GM18520 (cell line): Measurements from ENCODE around the gene DVL1.
"Not testable (repeated sequence)": the region's sequence is repeated elsewhere in the genome, so short reads cannot be mapped to it uniquely, and the experiment has no call there.

Source experiments
- ATAC-seq: cut with Tn5 transposase; IDR thresholded peaks from one replicate; pipeline ENCODE4 v1.9.1; 2021; ENCODE audit not compliant: unreplicated experiment

The DVL1 gene

DNA sequence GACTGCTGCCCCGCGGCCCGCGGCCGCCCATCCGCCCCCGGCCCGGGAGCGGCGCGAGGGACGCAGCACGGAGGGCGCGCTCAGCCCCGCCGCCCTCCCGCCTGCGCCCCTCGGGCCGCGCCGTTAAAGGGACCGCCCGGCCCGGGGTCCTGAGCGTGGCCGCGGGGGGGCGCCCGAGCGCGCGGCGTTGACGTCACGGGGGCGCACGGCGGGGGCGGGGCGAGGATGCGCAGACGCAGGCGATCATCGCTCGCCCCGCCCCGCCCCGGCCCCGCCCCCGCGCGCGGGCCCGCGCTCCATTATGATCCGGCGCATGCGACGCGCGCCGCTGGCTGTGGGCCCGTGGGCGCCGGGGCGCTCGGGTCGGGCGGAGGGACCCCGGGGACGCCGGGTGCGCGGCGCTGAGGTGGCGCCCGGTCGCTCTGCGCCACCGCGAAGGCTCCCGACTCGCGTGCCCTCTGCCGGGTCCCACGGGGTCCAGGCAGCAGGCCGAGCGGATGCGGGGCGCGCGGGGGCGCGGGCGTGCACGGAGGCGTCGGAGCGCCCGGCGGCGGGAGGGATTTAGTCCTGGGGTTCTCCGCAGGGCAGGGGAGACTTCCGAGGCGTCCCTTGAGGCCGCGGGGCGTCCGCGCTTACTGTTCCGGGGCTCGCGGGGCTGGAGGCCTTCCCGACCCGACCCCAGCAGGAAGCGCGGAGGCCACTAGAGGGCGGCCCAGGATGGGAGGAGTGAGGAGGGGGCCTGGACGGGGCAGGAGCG is at the start of gene DVL1:
DVL1 (minus strand) TSS at position 163 of the 757 bp plus-strand sequence. CDS start 353 bp downstream, outside the sequence.
- peak; percentile 49 for ATAC-seq

DNA sequence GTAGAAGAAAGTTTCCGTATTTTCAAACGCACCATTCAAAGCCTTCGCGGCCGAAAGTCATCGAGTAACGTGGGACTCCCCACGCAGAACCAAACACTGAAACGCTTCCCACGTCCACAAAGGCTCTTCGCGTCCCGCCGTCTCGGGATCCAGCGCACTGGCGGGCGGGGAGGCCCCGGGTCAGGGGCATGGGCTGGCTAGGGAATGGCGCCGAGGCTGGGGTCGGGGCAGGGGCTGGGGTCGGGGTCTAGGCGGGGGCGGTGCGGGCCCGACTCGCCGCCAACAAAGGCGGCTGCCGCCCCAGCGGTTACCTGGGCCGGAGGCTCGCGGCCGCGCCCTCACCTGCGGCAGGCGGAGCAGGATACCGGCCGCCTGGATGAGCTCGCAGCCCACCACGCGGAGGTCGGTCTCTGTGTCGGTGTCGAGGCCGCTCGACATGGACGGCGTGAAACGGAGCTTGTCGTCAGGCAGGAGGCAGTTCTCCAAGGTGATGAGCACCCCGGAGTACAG is 49.5 kb upstream of the DVL1 start:
- peak; percentile 9 for ATAC-seq

DNA sequence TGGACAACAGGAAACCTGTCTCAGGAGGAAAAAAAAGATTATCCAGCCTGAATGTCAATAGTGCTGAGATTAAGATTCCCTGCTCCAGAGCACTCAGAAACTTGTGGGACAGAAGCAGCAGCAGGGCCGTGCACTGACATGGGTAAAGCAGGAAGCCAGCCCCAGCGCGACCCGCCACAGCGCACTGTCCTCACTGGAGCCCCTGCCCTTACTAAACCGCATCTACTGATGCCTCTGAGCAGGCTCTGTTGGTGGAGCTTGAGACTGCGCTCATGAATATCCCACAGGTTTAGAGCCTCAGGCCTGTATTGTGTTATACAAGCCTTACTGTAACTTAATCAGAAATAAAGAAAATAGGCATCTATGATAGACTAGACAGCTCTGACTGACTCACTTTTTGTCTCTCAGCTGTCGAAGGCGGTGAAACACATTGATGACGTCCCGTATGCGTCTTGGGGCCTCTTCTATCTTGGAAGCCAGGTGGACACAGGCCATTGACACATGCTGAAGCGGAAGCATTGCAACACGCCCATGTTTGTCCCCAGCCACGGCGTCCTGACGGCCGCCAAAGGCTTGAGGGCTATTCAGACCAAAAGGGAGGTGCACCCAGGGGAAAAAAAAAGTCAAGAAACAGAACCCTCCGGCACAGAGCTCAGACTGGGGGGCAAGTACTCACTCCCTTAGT is 48.8 kb upstream of the DVL1 start:
- ATAC-seq: no peak

DNA sequence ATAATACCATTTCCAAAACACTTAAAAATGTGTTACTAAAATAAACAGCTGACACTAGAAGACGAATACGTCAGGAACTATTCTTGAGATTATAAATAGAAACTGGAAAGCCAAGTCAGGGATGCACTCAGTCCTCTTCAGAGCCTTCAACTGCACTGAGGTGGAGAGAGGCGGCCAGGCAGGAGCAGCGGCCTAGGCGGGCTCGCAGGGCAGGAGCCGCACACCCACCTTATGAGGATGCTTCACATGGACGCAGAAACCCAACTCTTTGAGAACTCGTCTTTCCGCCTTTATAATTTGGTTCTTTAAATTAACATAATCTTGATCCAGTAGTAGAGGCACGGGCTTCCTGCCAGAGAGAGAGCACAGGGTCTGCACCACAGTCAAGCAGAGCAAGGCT is 45.9 kb upstream of the DVL1 start:
- ATAC-seq: no peak

DNA sequence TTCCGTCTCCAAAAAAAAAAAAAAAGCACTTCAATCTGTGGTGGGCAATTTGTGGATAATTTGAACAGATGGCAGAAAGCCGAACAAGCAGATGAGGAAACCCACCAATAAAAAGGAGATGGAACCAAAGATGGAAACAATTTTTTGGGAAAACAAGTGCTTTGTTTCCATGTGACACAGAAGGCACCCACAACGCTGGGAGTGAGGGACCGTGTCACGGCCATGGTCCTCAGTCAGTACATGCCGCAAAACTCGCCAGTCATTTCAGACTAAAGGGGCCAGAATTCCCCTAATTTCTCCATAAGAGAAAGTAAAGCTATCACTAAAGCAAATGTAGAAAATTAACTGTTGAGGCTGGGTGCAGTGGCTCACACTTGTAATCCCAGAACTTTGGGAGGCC is 44.9 kb upstream of the DVL1 start:
- ATAC-seq: no peak

DNA sequence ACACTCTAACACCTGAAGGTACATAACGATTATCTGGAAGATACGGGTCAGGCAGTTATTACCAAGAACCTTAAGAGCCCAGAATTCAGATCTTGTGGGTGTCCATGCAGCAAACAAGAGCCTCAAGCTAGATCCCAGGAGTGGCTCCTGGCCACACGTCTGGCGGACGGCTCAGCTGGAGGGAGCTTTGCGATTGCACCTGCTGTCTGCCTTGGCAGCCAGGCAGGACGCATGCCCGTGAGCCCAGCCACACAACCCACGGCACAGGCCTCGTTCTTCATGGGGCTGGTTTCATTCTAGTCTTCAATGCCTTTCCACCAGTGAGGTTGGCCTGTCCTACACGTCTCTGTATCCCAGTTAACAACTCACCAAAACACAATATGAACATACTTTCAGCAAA is 44.2 kb upstream of the DVL1 start:
- ATAC-seq: no peak

DNA sequence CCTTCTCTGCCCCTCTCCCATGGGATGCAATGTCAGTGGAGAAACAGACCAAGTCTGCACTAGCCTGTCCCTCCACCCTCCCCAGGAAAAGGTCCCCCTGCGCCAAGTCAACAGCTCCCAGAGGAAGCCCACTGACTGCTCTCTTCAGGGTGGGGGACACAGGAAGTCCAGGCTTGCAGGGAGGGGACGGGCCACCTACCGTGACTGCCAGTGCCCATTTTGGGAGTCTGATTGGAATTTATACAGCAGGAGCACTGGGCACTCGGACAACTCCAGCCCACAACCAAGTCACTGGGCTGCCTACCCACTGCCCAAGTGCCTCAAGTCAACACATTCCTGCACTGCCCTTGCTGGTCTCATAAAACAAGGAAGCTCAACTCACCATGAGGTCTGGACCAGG is 43.8 kb upstream of the DVL1 start:
- no peak for ATAC-seq

DNA sequence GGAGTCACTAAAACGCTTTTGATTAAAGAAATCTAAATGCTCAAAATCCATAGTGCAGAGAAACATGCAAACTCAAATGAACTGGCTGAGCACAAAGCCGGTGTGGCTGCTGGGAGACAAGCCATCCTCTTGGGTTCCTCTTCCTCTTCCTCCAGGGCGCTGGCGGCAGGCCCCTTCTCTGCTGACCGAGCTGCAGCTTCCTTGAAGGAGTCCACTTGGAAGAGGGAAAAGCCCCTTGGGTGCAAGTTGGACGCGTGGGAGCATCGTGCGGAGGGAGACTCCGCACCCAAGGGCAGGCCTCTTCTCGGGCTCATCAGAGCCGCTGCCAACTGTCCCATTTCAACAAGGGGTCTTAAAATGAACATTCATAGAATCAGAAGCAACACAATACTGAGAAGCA is 42.0 kb upstream of the DVL1 start:
- ATAC-seq: no peak

DNA sequence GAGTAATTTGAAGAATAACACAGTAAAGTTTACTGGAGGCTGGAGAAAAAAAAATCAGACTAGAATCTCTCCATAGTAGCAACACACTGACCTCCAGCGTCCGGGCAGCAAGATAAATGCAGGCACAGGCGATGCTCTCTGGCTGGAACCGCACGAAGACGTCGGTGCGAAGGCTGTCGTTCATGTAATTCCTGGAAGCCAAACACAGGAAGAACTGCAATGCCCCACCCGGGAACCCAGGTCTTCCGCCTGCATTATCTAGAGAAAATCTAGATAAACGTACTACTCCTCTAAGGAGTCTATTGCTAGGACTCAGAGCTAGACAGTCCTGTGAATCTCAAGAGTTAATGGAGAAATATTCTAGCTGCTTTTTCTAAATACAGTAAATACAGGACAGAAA is 41.5 kb upstream of the DVL1 start:
- no peak for ATAC-seq

DNA sequence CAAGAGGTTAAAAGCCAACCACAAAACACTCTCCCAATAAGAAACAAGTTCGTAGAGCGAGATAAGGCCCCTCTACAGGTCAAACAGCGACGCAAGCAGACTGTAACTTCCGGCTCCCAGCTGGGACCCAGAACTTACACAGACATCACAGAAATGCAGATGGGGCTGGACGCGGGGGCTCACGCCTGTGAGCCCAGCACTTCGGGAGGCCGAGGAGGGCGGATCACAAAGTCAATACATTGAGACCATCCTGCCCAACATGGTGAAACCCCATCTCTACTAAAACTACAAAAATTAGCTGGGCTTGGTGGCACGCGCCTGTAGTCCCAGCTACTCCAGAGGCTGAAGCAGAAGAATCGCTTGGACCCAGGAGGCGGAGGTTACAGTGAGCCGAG is 38.9 kb upstream of the DVL1 start:
- ATAC-seq: no peak

DNA sequence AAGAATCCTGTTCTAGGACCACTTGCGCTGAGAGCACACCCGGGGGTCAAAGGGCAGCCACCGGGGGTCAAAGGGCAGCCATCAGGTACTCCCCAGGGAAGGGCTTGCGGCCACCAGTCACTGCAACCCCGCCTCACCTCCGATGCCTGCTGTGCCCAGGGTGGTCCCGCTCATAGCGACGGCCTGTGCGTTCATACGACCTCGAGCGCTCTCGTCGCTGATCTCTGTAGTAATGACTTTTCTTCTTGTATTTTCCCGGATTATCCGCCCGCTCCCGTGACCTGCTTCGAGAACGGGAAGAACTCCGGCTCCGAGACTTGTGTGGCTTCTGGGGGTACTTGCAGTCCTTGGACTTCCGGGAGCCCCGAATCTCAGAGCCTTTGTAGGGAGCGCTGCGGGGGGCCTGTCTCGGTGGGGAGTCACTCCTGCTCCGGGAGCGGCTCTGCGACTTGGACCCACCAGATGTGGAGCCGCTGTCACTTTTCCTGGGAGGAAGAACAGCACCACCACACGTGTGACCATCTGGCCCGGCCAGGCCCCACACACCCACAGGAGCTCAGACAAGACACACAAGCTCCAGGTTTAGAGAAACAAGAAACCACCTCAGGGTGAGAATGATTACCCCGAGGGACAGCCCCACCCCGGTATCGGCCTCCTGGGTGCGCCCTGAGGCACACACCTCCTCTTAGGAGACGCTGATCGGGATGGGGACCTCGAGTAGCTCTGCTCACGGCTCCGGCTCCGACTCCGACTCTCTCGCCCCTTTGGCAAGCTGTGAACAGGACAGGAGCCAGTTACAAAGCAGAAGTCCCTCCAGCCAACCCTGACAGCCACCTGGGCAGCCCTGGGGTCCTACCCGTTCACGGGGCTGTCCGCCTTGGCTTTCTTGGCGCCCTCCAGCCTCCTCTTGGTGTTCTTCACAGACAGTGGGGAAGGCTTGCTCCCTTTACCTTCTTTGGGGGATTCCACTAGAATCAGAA is 38.2 kb upstream of the DVL1 start:
- ATAC-seq: no peak

DNA sequence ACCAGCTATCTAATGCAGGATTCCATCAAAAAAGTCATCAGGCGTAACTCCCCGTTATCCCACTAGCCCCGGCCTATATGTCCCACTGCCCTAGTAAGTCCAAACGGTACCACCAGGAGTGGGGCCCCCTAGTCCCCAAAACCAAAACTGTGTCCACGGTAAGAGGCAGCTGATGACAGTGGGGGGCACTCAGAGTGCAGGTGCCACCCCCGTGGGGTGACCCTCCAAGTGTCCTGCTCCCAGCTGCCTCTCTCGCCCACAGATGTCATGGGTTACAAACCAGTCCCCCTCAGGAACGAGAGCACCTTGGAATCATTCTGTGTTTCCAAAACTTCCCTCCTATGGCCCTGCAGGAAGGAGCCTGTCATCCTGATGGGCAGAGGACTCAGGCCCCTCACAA is 36.7 kb upstream of the DVL1 start:
- no peak for ATAC-seq

DNA sequence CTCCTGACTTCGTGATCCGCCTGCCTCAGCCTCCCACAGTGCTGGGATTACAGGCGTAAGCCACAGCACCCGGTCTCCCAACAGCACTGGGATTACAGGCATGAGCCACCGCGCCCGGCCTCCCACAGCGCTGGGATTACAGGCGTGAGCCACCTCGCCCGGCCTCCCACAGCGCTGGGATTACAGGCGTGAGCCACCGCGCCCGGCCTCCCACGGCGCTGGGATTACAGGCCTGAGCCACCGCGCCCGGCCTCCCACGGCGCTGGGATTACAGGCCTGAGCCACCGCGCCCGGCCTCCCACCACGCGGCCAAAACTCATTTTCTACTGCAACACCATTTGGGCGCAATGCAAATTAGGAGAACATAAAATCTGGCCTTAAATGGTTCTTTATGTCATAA is 36.1 kb upstream of the DVL1 start:
- ATAC-seq: not testable (repeated sequence)

DNA sequence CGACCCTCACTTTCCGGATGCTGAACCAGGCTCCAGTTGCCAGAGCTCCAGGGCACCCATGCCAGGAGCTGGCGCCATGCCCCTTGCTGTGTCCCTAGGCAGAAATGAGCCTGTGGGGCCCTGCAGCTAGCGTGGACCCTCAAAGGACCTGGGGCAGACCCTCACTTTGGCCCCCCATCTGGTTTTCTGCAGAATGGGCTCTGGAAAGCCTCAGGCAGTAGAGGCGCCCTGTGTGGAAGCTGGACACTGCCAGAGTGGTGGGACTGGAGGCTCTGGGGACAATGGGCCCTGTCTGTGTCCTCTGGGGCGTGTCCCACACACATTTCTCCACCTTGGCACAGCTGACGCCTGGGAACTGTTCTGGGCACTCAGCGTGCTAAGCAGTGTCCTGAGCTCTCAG is 32.1 kb upstream of the DVL1 start:
- no peak for ATAC-seq

DNA sequence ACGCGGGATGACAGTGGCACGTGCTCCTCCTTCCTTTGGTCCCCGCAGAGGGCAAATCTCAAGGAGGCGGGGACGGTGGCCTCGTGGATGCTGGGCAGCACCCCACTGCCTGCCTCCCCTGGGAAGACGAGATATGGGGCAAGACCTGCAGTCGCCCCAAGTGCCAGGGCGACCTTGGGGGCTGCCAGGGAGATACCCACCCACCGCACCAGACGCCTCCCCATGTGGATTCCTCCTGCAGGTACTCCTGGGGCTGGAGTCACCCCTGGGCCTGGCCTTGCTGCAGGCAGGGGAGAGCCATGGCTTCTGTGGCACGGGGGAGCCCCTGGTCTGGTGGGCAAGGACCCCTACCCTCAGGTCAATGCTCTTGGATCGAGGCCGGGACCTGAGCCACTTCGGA is 31.6 kb upstream of the DVL1 start:
- no peak for ATAC-seq

DNA sequence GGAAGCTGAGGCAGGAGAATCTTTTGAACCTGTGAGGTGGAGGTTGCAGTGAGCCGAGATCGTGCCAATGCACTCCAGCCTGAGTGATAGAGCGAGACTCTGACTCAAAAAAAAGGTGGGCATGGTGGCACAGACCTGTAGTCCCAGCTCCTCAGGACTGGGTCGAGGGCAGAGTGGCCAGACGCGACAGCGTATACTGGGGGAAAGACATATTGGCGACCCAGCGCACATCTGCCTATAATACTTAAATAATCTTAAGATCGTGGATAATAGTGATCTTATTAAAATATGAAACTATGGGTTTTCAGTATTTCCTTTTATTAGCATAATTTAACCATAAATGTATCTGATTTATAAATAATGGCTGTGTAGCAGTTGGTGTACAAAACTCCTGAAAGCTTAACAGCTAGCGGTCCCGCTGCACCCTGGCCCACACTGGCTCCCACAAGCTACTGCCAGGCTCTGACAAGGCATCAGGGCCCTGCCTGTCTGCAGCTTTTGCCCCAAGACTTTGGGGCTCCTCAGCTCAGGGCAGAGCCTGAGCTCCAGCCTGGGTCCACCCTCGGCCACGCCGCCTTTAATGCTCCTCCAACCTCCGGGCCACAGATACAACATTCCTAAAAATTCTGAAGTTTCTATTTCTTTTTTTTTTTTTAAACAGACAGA is 28.5 kb upstream of the DVL1 start:
- no peak for ATAC-seq

DNA sequence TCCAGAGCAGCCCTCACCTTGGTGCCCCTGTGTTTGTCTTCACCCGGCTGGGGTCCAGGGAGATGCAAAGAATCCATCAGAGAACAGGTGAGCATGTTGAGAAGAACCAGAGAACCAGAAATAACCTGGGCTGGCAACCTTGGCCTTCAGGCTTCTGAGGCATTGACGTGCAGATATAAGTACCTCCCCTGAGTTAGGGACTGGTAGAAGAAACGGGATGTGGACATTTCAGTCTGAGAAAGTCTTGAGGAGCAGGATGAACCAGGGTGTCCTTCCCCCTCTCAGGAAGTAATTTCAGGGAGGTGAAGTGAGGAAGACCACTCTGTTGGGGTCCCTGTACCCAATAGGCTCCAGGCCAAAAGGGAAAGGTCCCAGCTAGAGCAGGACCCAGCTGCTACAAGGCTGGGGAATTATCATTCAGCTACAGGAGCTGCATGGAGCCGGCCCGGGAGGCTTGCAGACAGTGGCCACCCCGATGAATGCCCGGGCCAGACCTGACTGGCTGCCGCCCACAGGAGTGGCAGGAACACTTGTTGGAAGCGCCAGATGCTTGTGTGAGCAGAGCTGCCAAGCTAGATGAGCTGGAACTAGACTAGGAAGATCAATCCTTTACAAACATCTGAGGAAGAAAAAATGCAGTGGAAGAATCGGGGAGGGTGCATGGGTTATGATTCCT is 27.5 kb upstream of the DVL1 start:
- no peak for ATAC-seq

DNA sequence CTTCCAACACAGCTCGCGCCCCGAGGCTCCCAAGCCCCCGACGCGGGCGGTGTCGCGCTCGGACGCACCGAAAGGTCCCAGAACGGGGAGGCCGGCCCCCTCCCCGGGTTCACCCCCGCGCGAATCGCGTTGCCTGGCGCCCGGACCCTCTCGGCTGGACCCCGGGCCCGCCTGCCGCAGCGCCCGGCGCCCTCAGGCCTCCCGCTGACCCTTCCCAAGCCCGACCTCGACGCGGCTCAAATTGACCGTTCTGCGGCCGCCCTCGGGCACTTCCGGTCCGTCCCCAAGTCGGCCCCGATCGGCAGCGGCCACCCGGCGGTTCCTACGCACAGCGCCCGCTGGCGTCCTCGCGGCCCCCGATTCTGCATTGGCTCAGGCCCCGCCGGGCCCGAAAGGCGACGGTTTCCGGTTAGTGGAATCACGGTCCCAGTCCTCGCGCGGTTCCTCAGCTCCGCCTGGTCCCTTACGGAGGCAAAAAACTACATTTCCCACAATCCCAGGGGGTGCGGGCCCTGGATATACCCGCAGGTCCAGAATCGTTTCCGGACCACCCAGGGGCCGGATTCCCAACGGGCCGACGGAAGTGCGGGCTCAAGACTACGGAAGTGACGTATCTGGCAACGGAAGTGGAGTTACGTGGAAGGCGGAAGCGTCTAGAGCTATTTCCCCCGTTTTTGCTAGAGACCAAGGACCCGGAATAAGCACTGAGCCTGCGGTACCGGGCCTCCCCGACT is 25.9 kb upstream of the DVL1 start, which contains the start of gene AURKAIP1:
AURKAIP1 (minus strand) TSS at position 279 of the 734 bp plus-strand sequence. CDS start 451 bp downstream, outside the sequence.
- ATAC-seq: peak; percentile 96

DNA sequence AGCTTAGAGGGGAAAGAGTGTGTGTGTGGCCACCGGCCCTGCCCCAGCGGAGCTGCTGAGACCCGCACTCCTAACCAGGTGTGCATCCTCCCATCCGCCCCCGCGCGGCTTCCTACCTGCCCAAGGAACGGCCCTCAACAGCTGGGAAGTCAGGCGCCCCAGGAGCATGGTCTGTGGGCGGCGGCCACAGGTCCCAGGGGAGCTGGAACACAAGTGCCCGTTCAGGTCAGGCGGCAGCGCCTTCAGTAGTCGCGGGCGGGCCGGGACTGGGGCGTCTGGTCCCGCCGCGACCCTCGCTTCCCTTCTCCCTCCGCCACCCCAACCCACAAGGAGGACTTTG is 25.3 kb upstream of the DVL1 start:
- ATAC-seq: no peak
